Nephron progenitor cell (in vitro differentiated cells): Measurements from ENCODE around the gene ZNF746.

Experiments
- DNase-seq: peaks from one replicate; pipeline ENCODE4 v3.0.0; 2021
- H3K27ac Mint-ChIP-seq: 2 replicates; pipeline ENCODE4 v1.8.0; 2021; ENCODE audit warnings: mild to moderate bottlenecking, moderate library complexity, mixed read lengths
- H3K27me3 Mint-ChIP-seq: 2 replicates; pipeline ENCODE4 v1.8.0; 2021; ENCODE audit warnings: mild to moderate bottlenecking, low read depth, mixed read lengths; ENCODE audit not compliant: poor library complexity
- H3K36me3 Mint-ChIP-seq: 2 replicates; pipeline ENCODE4 v1.8.0; 2021; ENCODE audit warnings: low read depth, mixed read lengths
- H3K4me1 Mint-ChIP-seq: 2 replicates; pipeline ENCODE4 v1.8.0; 2021; ENCODE audit warnings: mixed read lengths
- H3K4me3 Mint-ChIP-seq: 2 replicates; pipeline ENCODE4 v1.8.0; 2021; ENCODE audit warnings: mild to moderate bottlenecking, moderate library complexity, mixed read lengths
- H3K9me3 Mint-ChIP-seq: 2 replicates; pipeline ENCODE4 v1.8.0; 2021; ENCODE audit warnings: mild to moderate bottlenecking, moderate library complexity, mixed read lengths
- CTCF ChIP-seq: fragments of 200-600 bp; sonication (generic); IDR thresholded peaks from 2 replicates; pipeline ENCODE4 v1.5.0; 2021; ENCODE audit warnings: antibody characterized with exemption

ZNF746 gene

GRCh38 chr7:149459540-149460452, 37.8 kb downstream of the ZNF746 start:
- Mint-ChIP-seq H3K4me3 (no peak overlapping the region), H3K27me3 (peaks cover 29% of the 10 kb centered on the region), H3K27ac (no peak overlapping the region), H3K9me3 (no peaks in the 10 kb centered on the region), H3K4me1 (peaks cover 18% of the 10 kb centered on the region), H3K36me3 (peaks cover 11% of the 10 kb centered on the region)
- DNase-seq: peak; percentile 54
- no peak for TF ChIP-seq CTCF

- H3K27me3 Mint-ChIP-seq: peaks cover 23% of the 10 kb centered on the region
- no peaks in the 10 kb centered on the region for H3K9me3 Mint-ChIP-seq
- H3K36me3 Mint-ChIP-seq: peaks cover 17% of the 10 kb centered on the region
- peak overlapping the region; percentile 80 for H3K4me3 Mint-ChIP-seq
- H3K27ac Mint-ChIP-seq: no peak overlapping the region
- no peak for TF ChIP-seq CTCF
- H3K4me1 Mint-ChIP-seq: peaks cover 18% of the 10 kb centered on the region
- no peak for DNase-seq
Measured at GRCh38 chr7:149459201-149459539, 38.4 kb downstream of the ZNF746 start.

GRCh38 chr7:149458235-149458634, 39.4 kb downstream of the ZNF746 start:
- H3K4me3 Mint-ChIP-seq: peak overlapping the region; percentile 80
- H3K4me1 Mint-ChIP-seq: peaks cover 18% of the 10 kb centered on the region
- peaks cover 25% of the 10 kb centered on the region for H3K36me3 Mint-ChIP-seq
- H3K27ac Mint-ChIP-seq: no peak overlapping the region
- H3K27me3 Mint-ChIP-seq: peaks cover 23% of the 10 kb centered on the region
- no peak for DNase-seq
- TF ChIP-seq CTCF: no peak
- no peaks in the 10 kb centered on the region for H3K9me3 Mint-ChIP-seq

- no peak for TF ChIP-seq CTCF
- peaks cover 29% of the 10 kb centered on the region for H3K36me3 Mint-ChIP-seq
- H3K27ac Mint-ChIP-seq: no peak overlapping the region
Measured at GRCh38 chr7:149457766-149458165, 39.8 kb downstream of the ZNF746 start.

GRCh38 chr7:149456506-149457421, 40.8 kb downstream of the ZNF746 start:
- peaks cover 31% of the 10 kb centered on the region for H3K36me3 Mint-ChIP-seq
- peaks cover 18% of the 10 kb centered on the region for H3K4me1 Mint-ChIP-seq
- H3K27me3 Mint-ChIP-seq: peaks cover 14% of the 10 kb centered on the region
- no peak overlapping the region for H3K27ac Mint-ChIP-seq
- no peak for TF ChIP-seq CTCF
- no peak for DNase-seq
- H3K4me3 Mint-ChIP-seq: no peak overlapping the region
- H3K9me3 Mint-ChIP-seq: no peaks in the 10 kb centered on the region

More at GRCh38 chr7:149457766-149458165, 39.8 kb downstream of the ZNF746 start:
- DNase-seq: no peak
- Mint-ChIP-seq H3K9me3 (no peaks in the 10 kb centered on the region), H3K4me1 (peaks cover 18% of the 10 kb centered on the region), H3K4me3 (no peak overlapping the region), H3K27me3 (peaks cover 23% of the 10 kb centered on the region)
